Neural cell (in vitro differentiated cells): ENCODE measurements around the gene LRRC71. TPM values are rescaled to one million over a fixed set of nuclear protein-coding genes. Genes with fewer than 3 reads are reported as not detected.

Experiments used
- H2AFZ ChIP-seq: fragments of 200-600, 300-800 bp; sonication (generic), shearing (Covaris generic); 2 replicates; pipeline ENCODE4 v1.6.0; 2014; ENCODE audit warnings: low read depth, mild to moderate bottlenecking, antibody characterized with exemption, low read length, moderate library complexity
- H3F3A ChIP-seq: fragments of 200-600 bp; shearing (Covaris generic); 2 replicates; pipeline ENCODE4 v1.6.1; 2016; ENCODE audit warnings: mild to moderate bottlenecking, moderate library complexity, mixed read lengths, antibody characterized with exemption, low read length; ENCODE audit not compliant: insufficient read depth, poor library complexity, severe bottlenecking
- H3K27ac ChIP-seq: fragments of 200-600, 300-800 bp; sonication (generic), shearing (Covaris generic); 2 replicates; pipeline ENCODE4 v1.5.1; 2014; ENCODE audit warnings: mild to moderate bottlenecking, low read length, moderate library complexity
- H3K27me3 ChIP-seq: fragments of 300-800, 200-600 bp; sonication (generic), shearing (Covaris generic); 2 replicates; pipeline ENCODE4 v1.6.0; 2014; ENCODE audit warnings: mild to moderate bottlenecking, low read depth, low read length, moderate library complexity; ENCODE audit not compliant: insufficient read depth
- H3K36me3 ChIP-seq: fragments of 300-800, 200-600 bp; sonication (generic), shearing (Covaris generic); 2 replicates; pipeline ENCODE4 v1.5.1; 2014; ENCODE audit warnings: mild to moderate bottlenecking, antibody characterized with exemption, low read length, moderate library complexity; ENCODE audit not compliant: insufficient read depth
- H3K4me2 ChIP-seq: fragments of 300-800, 200-600 bp; sonication (generic), shearing (Covaris generic); 2 replicates; pipeline ENCODE4 v1.6.0; 2014; ENCODE audit warnings: mild to moderate bottlenecking, low read length
- H3K4me3 ChIP-seq: fragments of 300-800, 200-600 bp; sonication (generic), shearing (Covaris generic); 2 replicates; pipeline ENCODE4 v1.5.1; 2014; ENCODE audit warnings: mild to moderate bottlenecking, low read length, moderate library complexity
- H3K79me2 ChIP-seq: fragments of 200-600 bp; shearing (Covaris generic); replicated peaks from 2 replicates; pipeline ENCODE4 v1.6.0; 2014; ENCODE audit warnings: mild to moderate bottlenecking, low read length, moderate library complexity; ENCODE audit not compliant: insufficient read depth
- H3K9ac ChIP-seq: fragments of 300-800, 200-600 bp; sonication (generic), shearing (Covaris generic); 2 replicates; pipeline ENCODE4 v1.6.1; 2016; ENCODE audit warnings: mild to moderate bottlenecking, low read length, mixed read lengths
- H3K9me2 ChIP-seq: fragments of 200-600 bp; shearing (Covaris generic); 2 replicates; pipeline ENCODE4 v1.6.1; 2016; ENCODE audit warnings: mild to moderate bottlenecking, low read length, mixed read lengths; ENCODE audit not compliant: insufficient read depth
- H3K9me3 ChIP-seq: fragments of 200-600, 300-800 bp; sonication (generic), shearing (Covaris generic); 2 replicates; pipeline ENCODE4 v1.6.1; 2016; ENCODE audit warnings: mild to moderate bottlenecking, mixed run types, low read length, moderate library complexity, mixed read lengths
- H4K20me1 ChIP-seq: fragments of 200-600 bp; shearing (Covaris generic); 2 replicates; pipeline ENCODE4 v1.6.1; 2016; ENCODE audit warnings: mild to moderate bottlenecking, mixed run types; ENCODE audit not compliant: insufficient read depth
- CTCF ChIP-seq: fragments of 450-650 bp; IDR thresholded peaks from 2 replicates; pipeline ENCODE4 v1.5.1; 2014; ENCODE audit warnings: antibody characterized with exemption, mild to moderate bottlenecking, moderate library complexity; ENCODE audit not compliant: poor library complexity, severe bottlenecking
- EP300 ChIP-seq: fragments of 450-650 bp; conservative IDR thresholded peaks from 2 replicates; pipeline ENCODE4 v1.6.1; 2014; ENCODE audit warnings: antibody characterized with exemption, mild to moderate bottlenecking, moderate library complexity; ENCODE audit not compliant: poor library complexity, severe bottlenecking
- EZH2 ChIP-seq: fragments of 200-600, 300-800 bp; shearing (Covaris generic), sonication (generic); IDR thresholded peaks from 2 replicates; pipeline ENCODE4 v1.6.1; 2014; ENCODE audit warnings: antibody characterized with exemption, low read length, borderline replicate concordance, mild to moderate bottlenecking; ENCODE audit not compliant: insufficient read depth, poor library complexity, severe bottlenecking
- MXI1 ChIP-seq: fragments of 450-650 bp; conservative IDR thresholded peaks from 2 replicates; pipeline ENCODE4 v1.6.1; 2014; ENCODE audit warnings: antibody characterized with exemption, mild to moderate bottlenecking; ENCODE audit not compliant: poor library complexity, severe bottlenecking
- POLR2AphosphoS5 ChIP-seq: IDR thresholded peaks from 2 replicates; pipeline ENCODE4 v1.6.1; 2012
- RAD21 ChIP-seq: fragments of 450-650 bp; conservative IDR thresholded peaks from 2 replicates; pipeline ENCODE4 v1.6.1; 2014; ENCODE audit warnings: antibody characterized with exemption, mild to moderate bottlenecking, moderate library complexity
- REST ChIP-seq: IDR thresholded peaks from 2 replicates; pipeline ENCODE4 v1.6.1; 2012; ENCODE audit warnings: borderline replicate concordance
- SMC3 ChIP-seq: fragments of 450-650 bp; conservative IDR thresholded peaks from 2 replicates; pipeline ENCODE4 v1.6.1; 2014; ENCODE audit warnings: antibody characterized with exemption, mild to moderate bottlenecking, moderate library complexity; ENCODE audit not compliant: poor library complexity
- TAF1 ChIP-seq: IDR thresholded peaks from 2 replicates; pipeline ENCODE4 v1.6.1; 2012; ENCODE audit warnings: low read depth
- polyA plus RNA-seq: library from polyadenylated mRNA; depleted of rRNA; stranded (reverse); fragments of >200 nt; gene quantifications from 2 replicates; pipeline ENCODE4 v1.2.3, GENCODE V29; 2014

The LRRC71 gene
- polyA plus RNA-seq, 1 donor from 2014 or later, result not detected

GRCh38 chr1:156883919-156884318 lies 36.5 kb upstream of the LRRC71 start:
- no peaks in the 10 kb centered on the region for H3K79me2 ChIP-seq
- H3K9me3 ChIP-seq, result no peaks in the 10 kb centered on the region
- TF ChIP-seq POLR2AphosphoS5 (no peak), EZH2 (no peak), SMC3 (no peak), CTCF (no peak), RAD21 (no peak)
- H3K27me3 ChIP-seq, result no peaks in the 10 kb centered on the region
- H3K9ac ChIP-seq, result no peak overlapping the region
- H3K4me2 ChIP-seq, result no peak overlapping the region
- no peaks in the 10 kb centered on the region for H3K9me2 ChIP-seq
- H3K4me3 ChIP-seq, result no peak overlapping the region
- H3K36me3 ChIP-seq, result no peaks in the 10 kb centered on the region
- no peaks in the 10 kb centered on the region for H4K20me1 ChIP-seq
- H2AFZ ChIP-seq, result no peak overlapping the region
- no peak overlapping the region for H3K27ac ChIP-seq
- no peaks in the 10 kb centered on the region for H3F3A ChIP-seq

- Histone ChIP-seq H3F3A (no peaks in the 10 kb centered on the region), H3K4me3 (no peak overlapping the region), H3K27ac (no peak overlapping the region), H3K4me2 (no peak overlapping the region), H3K9me3 (no peaks in the 10 kb centered on the region), H3K9ac (no peak overlapping the region), H3K79me2 (no peaks in the 10 kb centered on the region), H2AFZ (no peak overlapping the region), H3K27me3 (no peaks in the 10 kb centered on the region), H4K20me1 (no peaks in the 10 kb centered on the region), H3K9me2 (no peaks in the 10 kb centered on the region), H3K36me3 (no peaks in the 10 kb centered on the region)
- TF ChIP-seq RAD21 (no peak), TAF1 (no peak), EZH2 (no peak), MXI1 (no peak), CTCF (no peak), EP300 (no peak)
Observed at GRCh38 chr1:156884560-156885184, 35.8 kb upstream of the LRRC71 start.

- Histone ChIP-seq H3K79me2 (no peaks in the 10 kb centered on the region), H3F3A (no peaks in the 10 kb centered on the region), H2AFZ (no peak overlapping the region), H3K9me2 (no peaks in the 10 kb centered on the region), H3K4me3 (no peak overlapping the region), H3K27me3 (no peaks in the 10 kb centered on the region), H3K9ac (no peak overlapping the region), H3K9me3 (no peaks in the 10 kb centered on the region), H3K4me2 (no peak overlapping the region), H3K27ac (no peak overlapping the region), H4K20me1 (no peaks in the 10 kb centered on the region), H3K36me3 (no peaks in the 10 kb centered on the region)
- no peak for TF ChIP-seq REST
- TF ChIP-seq EZH2, result no peak
- no peak for TF ChIP-seq TAF1
Observed at GRCh38 chr1:156885314-156885713, 35.1 kb upstream of the LRRC71 start.
